ENCODE data around the gene SMDT1. TPM values are rescaled to one million over a fixed set of nuclear protein-coding genes. Genes with fewer than 3 reads are reported as not detected.

The SMDT1 gene
- total RNA-seq, 4 donors from 2014 or later, result 18.9 to 32.7 (median 22.1) TPM

- no peak for TF ChIP-seq POLR2AphosphoS5 (IDR thresholded peaks at IDR 0.05)
- no peak for TF ChIP-seq POLR2A (IDR thresholded peaks at IDR 0.05; ENCODE audit: low read depth)
- no peak for TF ChIP-seq EP300 (IDR thresholded peaks at IDR 0.05)
- TF ChIP-seq, protein P1, sequence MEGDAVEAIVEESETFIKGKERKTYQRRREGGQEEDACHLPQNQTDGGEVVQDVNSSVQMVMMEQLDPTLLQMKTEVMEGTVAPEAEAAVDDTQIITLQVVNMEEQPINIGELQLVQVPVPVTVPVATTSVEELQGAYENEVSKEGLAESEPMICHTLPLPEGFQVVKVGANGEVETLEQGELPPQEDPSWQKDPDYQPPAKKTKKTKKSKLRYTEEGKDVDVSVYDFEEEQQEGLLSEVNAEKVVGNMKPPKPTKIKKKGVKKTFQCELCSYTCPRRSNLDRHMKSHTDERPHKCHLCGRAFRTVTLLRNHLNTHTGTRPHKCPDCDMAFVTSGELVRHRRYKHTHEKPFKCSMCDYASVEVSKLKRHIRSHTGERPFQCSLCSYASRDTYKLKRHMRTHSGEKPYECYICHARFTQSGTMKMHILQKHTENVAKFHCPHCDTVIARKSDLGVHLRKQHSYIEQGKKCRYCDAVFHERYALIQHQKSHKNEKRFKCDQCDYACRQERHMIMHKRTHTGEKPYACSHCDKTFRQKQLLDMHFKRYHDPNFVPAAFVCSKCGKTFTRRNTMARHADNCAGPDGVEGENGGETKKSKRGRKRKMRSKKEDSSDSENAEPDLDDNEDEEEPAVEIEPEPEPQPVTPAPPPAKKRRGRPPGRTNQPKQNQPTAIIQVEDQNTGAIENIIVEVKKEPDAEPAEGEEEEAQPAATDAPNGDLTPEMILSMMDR (IDR thresholded peaks at IDR 0.05), result no peak
- peak overlapping the region; percentile 71 to 82 (median 76) for H3K4me3 ChIP-seq
- H3K27ac ChIP-seq (replicated peaks in 1 of 4), result peak overlapping the region; percentile 91 to 92 (median 92)
- DNase-seq (ENCODE audit: extremely low spot score), result no peak
- H3K27me3 ChIP-seq, result no peaks in the 10 kb centered on the region
- intact Hi-C loops (cut with DNase I), result no loop called here
- peaks cover 0 to 21% (median 17%) of the 10 kb centered on the region in 4 donors for H3K36me3 ChIP-seq
- H3K9me3 ChIP-seq, result no peaks in the 10 kb centered on the region
- H3K4me1 ChIP-seq, result peaks cover 52 to 84% (median 75%) of the 10 kb centered on the region in 4 donors
- WGBS, result 65% methylated on average over 14 of the region's 14 CpGs
These were observed 5.9 kb upstream of the SMDT1 start for GRCh38 chr22:42073621-42074041.

GRCh38 chr22:42074132-42074811 lies 5.2 kb upstream of the SMDT1 start, which contains the start of gene PHETA2:
TSS of gene PHETA2 (plus strand) at chr22:42074248. CDS start at chr22:42077294, 3,046 bp downstream.
- Histone ChIP-seq H3K4me1 (peaks cover 55 to 84% (median 76%) of the 10 kb centered on the region in 4 donors), H3K36me3 (peaks cover 0 to 21% (median 17%) of the 10 kb centered on the region in 4 donors), H3K27ac (replicated peaks in 1 of 4) (peak within 1 kb of the TSS; percentile 91 to 92 (median 92)), H3K9me3 (no peaks in the 10 kb centered on the region), H3K4me3 (peak within 1 kb of the TSS; percentile 71 to 82 (median 76)), H3K27me3 (no peaks in the 10 kb centered on the region)
- 8% methylated on average over 1 of the region's 55 CpGs for WGBS
- TF ChIP-seq EP300 (IDR thresholded peaks at IDR 0.05) (peak; percentile 3), POLR2A (IDR thresholded peaks at IDR 0.05; ENCODE audit: low read depth) (no peak), POLR2AphosphoS5 (IDR thresholded peaks at IDR 0.05) (peak; percentile 36 to 52)
- TF ChIP-seq, protein P1 (IDR thresholded peaks at IDR 0.05), result peak; percentile 24 to 54 (median 31)
- DNase-seq (ENCODE audit: extremely low spot score), result no peak
- intact Hi-C loops (cut with DNase I), result no loop called here

GRCh38 chr22:42074846-42075676 lies 4.4 kb upstream of the SMDT1 start:
- Histone ChIP-seq H3K4me1 (peaks cover 49 to 76% (median 69%) of the 10 kb centered on the region in 4 donors), H3K27me3 (no peaks in the 10 kb centered on the region), H3K4me3 (peak overlapping the region; percentile 71 to 82 (median 76)), H3K9me3 (no peaks in the 10 kb centered on the region), H3K36me3 (peaks cover 0 to 21% (median 17%) of the 10 kb centered on the region in 4 donors), H3K27ac (replicated peaks in 1 of 4) (peak overlapping the region; percentile 91 to 92 (median 92))
- intact Hi-C loops (cut with DNase I), result no loop called here
- WGBS, result 71% methylated on average over 9 of the region's 9 CpGs
- DNase-seq (ENCODE audit: extremely low spot score), result no peak
- TF ChIP-seq, protein P1 (IDR thresholded peaks at IDR 0.05), result no peak
- no peak for TF ChIP-seq POLR2AphosphoS5 (IDR thresholded peaks at IDR 0.05)
- TF ChIP-seq POLR2A (IDR thresholded peaks at IDR 0.05; ENCODE audit: low read depth), result no peak
- no peak for TF ChIP-seq EP300 (IDR thresholded peaks at IDR 0.05)

GRCh38 chr22:42076764-42077485 lies 2.6 kb upstream of the SMDT1 start:
- Histone ChIP-seq H3K36me3 (peaks cover 0 to 23% (median 20%) of the 10 kb centered on the region in 4 donors), H3K4me3 (no peak overlapping the region), H3K27ac (replicated peaks in 1 of 4) (peak overlapping the region; percentile 90 to 99 (median 99)), H3K4me1 (peaks cover 50 to 80% (median 71%) of the 10 kb centered on the region in 4 donors), H3K27me3 (no peaks in the 10 kb centered on the region), H3K9me3 (no peaks in the 10 kb centered on the region)
- intact Hi-C loops (cut with DNase I), result no loop called here
- 86% methylated on average over 18 of the region's 20 CpGs for WGBS
- TF ChIP-seq, protein P1 (IDR thresholded peaks at IDR 0.05), result no peak
- TF ChIP-seq POLR2A (IDR thresholded peaks at IDR 0.05; ENCODE audit: low read depth) (no peak), POLR2AphosphoS5 (IDR thresholded peaks at IDR 0.05) (no peak), EP300 (IDR thresholded peaks at IDR 0.05) (no peak)
- DNase-seq (ENCODE audit: extremely low spot score), result no peak
